Hematopoietic multipotent progenitor cell treated with erythropoietin and hydrocortisone succinate and interleukin-3 and kit ligand, for 6 days (in vitro differentiated cells): ENCODE results near the gene HOXA2.

Experiments used
- DNase-seq: peaks from one replicate; pipeline ENCODE4 v3.0.0-alpha.2; 2015

HOXA2 gene

GRCh38 chr7:27102581-27103442, at the start of gene HOXA2:
TSS of gene HOXA2 (minus strand) at chr7:27102683. CDS start at chr7:27102500, 183 bp downstream.
- DNase-seq: no peak

GRCh38 chr7:27151341-27151930, 49.0 kb upstream of the HOXA2 start:
- no peak for DNase-seq

GRCh38 chr7:27150568-27151340, 48.3 kb upstream of the HOXA2 start:
- peak; percentile 91 for DNase-seq

- no peak for DNase-seq
These were observed 47.5 kb upstream of the HOXA2 start for GRCh38 chr7:27149842-27150567.

GRCh38 chr7:27148756-27149641, 46.5 kb upstream of the HOXA2 start:
- no peak for DNase-seq

GRCh38 chr7:27148031-27148755, 45.7 kb upstream of the HOXA2 start:
- no peak for DNase-seq

- DNase-seq: no peak
These were observed 44.9 kb upstream of the HOXA2 start, which contains the start of gene HOXA6 for GRCh38 chr7:27147199-27148030. TSS of gene HOXA6 (minus strand) at chr7:27147774. CDS start at chr7:27147749, 25 bp downstream.

- no peak for DNase-seq
These were observed 44.2 kb upstream of the HOXA2 start for GRCh38 chr7:27146491-27147198.

GRCh38 chr7:27145914-27146412, 43.5 kb upstream of the HOXA2 start:
- DNase-seq: no peak

- no peak for DNase-seq
These were observed 42.9 kb upstream of the HOXA2 start for GRCh38 chr7:27145165-27145913.

- DNase-seq: no peak
These were observed 42.3 kb upstream of the HOXA2 start for GRCh38 chr7:27144781-27145164.

GRCh38 chr7:27143950-27144780, 41.7 kb upstream of the HOXA2 start:
- no peak for DNase-seq

GRCh38 chr7:27143023-27143949, 40.8 kb upstream of the HOXA2 start, which contains the start of gene HOXA5:
TSS of gene HOXA5 (minus strand) at chr7:27143681. CDS start at chr7:27143607, 74 bp downstream.
- DNase-seq: peak; percentile 73

- DNase-seq: no peak
These were observed 40.1 kb upstream of the HOXA2 start for GRCh38 chr7:27142580-27143022.

- no peak for DNase-seq
These were observed 39.6 kb upstream of the HOXA2 start for GRCh38 chr7:27141923-27142579.
